Measurements from ENCODE around the gene TNFSF15.
"Not testable (repeated sequence)": the region's sequence is repeated elsewhere in the genome, so short reads cannot be mapped to it uniquely, and the experiment has no call there.

- TF ChIP-seq CTBP1 (IDR thresholded peaks at IDR 0.05; ENCODE audit: borderline replicate concordance); NFRKB (IDR thresholded peaks at IDR 0.05); BHLHE40 (IDR thresholded peaks at IDR 0.05; ENCODE audit: borderline replicate concordance): not testable (repeated sequence)
These were observed 70.7 kb downstream of the TNFSF15 start for GRCh38 chr9:114735139-114735538.
